Measurements from ENCODE around the gene BPIFB3.

- TF ChIP-seq CTCF (IDR thresholded peaks at IDR 0.05) (no peak), POLR2A (IDR thresholded peaks at IDR 0.05) (no peak)
These were observed 46.3 kb downstream of the BPIFB3 start for GRCh38 chr20:33099843-33100538.

All from thyroid gland (tissue), 4 donors.